Measurements from ENCODE around the gene MICALL1.
"Not testable (repeated sequence)": the region's sequence is repeated elsewhere in the genome, so short reads cannot be mapped to it uniquely, and the experiment has no call there.

MICALL1 gene

GRCh38 chr22:37976022-37976421 is 69.9 kb downstream of the MICALL1 start:
- not testable (repeated sequence) for H3K4me3 Mint-ChIP-seq; H3K27ac Mint-ChIP-seq; H3K4me1 Mint-ChIP-seq (ENCODE audit: low read depth); H3K36me3 Mint-ChIP-seq (ENCODE audit: low read depth); H3K27me3 Mint-ChIP-seq; H3K9me3 Mint-ChIP-seq

- Mint-ChIP-seq H3K4me1 (ENCODE audit: low read depth) (no peaks in the 10 kb centered on the region), H3K4me3 (no peak overlapping the region), H3K36me3 (ENCODE audit: low read depth) (peaks cover 4% of the 10 kb centered on the region), H3K27ac (no peak overlapping the region), H3K9me3 (no peaks in the 10 kb centered on the region), H3K27me3 (no peaks in the 10 kb centered on the region)
Observed at GRCh38 chr22:37976547-37976946, 70.5 kb downstream of the MICALL1 start.

GRCh38 chr22:37979782-37980181 is 73.7 kb downstream of the MICALL1 start:
- no peak overlapping the region for H3K27ac Mint-ChIP-seq
- no peaks in the 10 kb centered on the region for H3K27me3 Mint-ChIP-seq
- no peaks in the 10 kb centered on the region for H3K9me3 Mint-ChIP-seq
- H3K4me1 Mint-ChIP-seq (ENCODE audit: low read depth) = no peaks in the 10 kb centered on the region
- H3K4me3 Mint-ChIP-seq = no peak overlapping the region
- H3K36me3 Mint-ChIP-seq (ENCODE audit: low read depth) = peaks cover 4% of the 10 kb centered on the region

GRCh38 chr22:37981282-37982011 is 75.3 kb downstream of the MICALL1 start:
- no peak overlapping the region for H3K4me3 Mint-ChIP-seq
- H3K9me3 Mint-ChIP-seq = no peaks in the 10 kb centered on the region
- no peak overlapping the region for H3K27ac Mint-ChIP-seq
- no peaks in the 10 kb centered on the region for H3K36me3 Mint-ChIP-seq (ENCODE audit: low read depth)
- H3K27me3 Mint-ChIP-seq = no peaks in the 10 kb centered on the region
- no peaks in the 10 kb centered on the region for H3K4me1 Mint-ChIP-seq (ENCODE audit: low read depth)

GRCh38 chr22:37982151-37982785 is 76.2 kb downstream of the MICALL1 start:
- Mint-ChIP-seq H3K27me3 (no peaks in the 10 kb centered on the region), H3K9me3 (no peaks in the 10 kb centered on the region), H3K27ac (no peak overlapping the region), H3K36me3 (ENCODE audit: low read depth) (no peaks in the 10 kb centered on the region), H3K4me1 (ENCODE audit: low read depth) (no peaks in the 10 kb centered on the region), H3K4me3 (no peak overlapping the region)

GRCh38 chr22:37982938-37983859 is 77.1 kb downstream of the MICALL1 start:
- H3K4me3 Mint-ChIP-seq = no peak overlapping the region
- H3K9me3 Mint-ChIP-seq = no peaks in the 10 kb centered on the region
- H3K36me3 Mint-ChIP-seq (ENCODE audit: low read depth) = no peaks in the 10 kb centered on the region
- no peak overlapping the region for H3K27ac Mint-ChIP-seq
- no peaks in the 10 kb centered on the region for H3K27me3 Mint-ChIP-seq
- no peaks in the 10 kb centered on the region for H3K4me1 Mint-ChIP-seq (ENCODE audit: low read depth)

- no peaks in the 10 kb centered on the region for H3K27me3 Mint-ChIP-seq
- H3K36me3 Mint-ChIP-seq (ENCODE audit: low read depth) = no peaks in the 10 kb centered on the region
- no peaks in the 10 kb centered on the region for H3K9me3 Mint-ChIP-seq
- H3K4me1 Mint-ChIP-seq (ENCODE audit: low read depth) = no peaks in the 10 kb centered on the region
- H3K4me3 Mint-ChIP-seq = no peak within 1 kb of the TSS
- H3K27ac Mint-ChIP-seq = no peak within 1 kb of the TSS
Observed at GRCh38 chr22:37983860-37984791, 78.0 kb downstream of the MICALL1 start, which contains the start of gene SOX10. Gene SOX10 (minus strand): TSS chr22:37984555. CDS start chr22:37983784, 771 bp downstream.

- no peak overlapping the region for H3K4me3 Mint-ChIP-seq
- H3K27me3 Mint-ChIP-seq = no peaks in the 10 kb centered on the region
- no peaks in the 10 kb centered on the region for H3K36me3 Mint-ChIP-seq (ENCODE audit: low read depth)
- H3K27ac Mint-ChIP-seq = no peak overlapping the region
- no peaks in the 10 kb centered on the region for H3K9me3 Mint-ChIP-seq
- no peaks in the 10 kb centered on the region for H3K4me1 Mint-ChIP-seq (ENCODE audit: low read depth)
Observed at GRCh38 chr22:37985050-37985585, 79.0 kb downstream of the MICALL1 start.

GRCh38 chr22:37985751-37986281 is 79.7 kb downstream of the MICALL1 start:
- H3K36me3 Mint-ChIP-seq (ENCODE audit: low read depth) = no peaks in the 10 kb centered on the region

GRCh38 chr22:37986371-37986770 is 80.3 kb downstream of the MICALL1 start:
- H3K27me3 Mint-ChIP-seq = no peaks in the 10 kb centered on the region
- H3K9me3 Mint-ChIP-seq = no peaks in the 10 kb centered on the region
- H3K4me1 Mint-ChIP-seq (ENCODE audit: low read depth) = no peaks in the 10 kb centered on the region
- H3K36me3 Mint-ChIP-seq (ENCODE audit: low read depth) = no peaks in the 10 kb centered on the region
- H3K27ac Mint-ChIP-seq = no peak overlapping the region
- H3K4me3 Mint-ChIP-seq = no peak overlapping the region

More at GRCh38 chr22:37985751-37986281, 79.7 kb downstream of the MICALL1 start:
- Mint-ChIP-seq H3K4me3 (no peak overlapping the region), H3K4me1 (ENCODE audit: low read depth) (no peaks in the 10 kb centered on the region), H3K27me3 (no peaks in the 10 kb centered on the region), H3K9me3 (no peaks in the 10 kb centered on the region), H3K27ac (no peak overlapping the region)

GRCh38 chr22:37989146-37990045 is 83.3 kb downstream of the MICALL1 start:
- Mint-ChIP-seq H3K4me1 (ENCODE audit: low read depth) (peaks cover 3% of the 10 kb centered on the region), H3K36me3 (ENCODE audit: low read depth) (no peaks in the 10 kb centered on the region), H3K27me3 (no peaks in the 10 kb centered on the region), H3K9me3 (no peaks in the 10 kb centered on the region), H3K4me3 (no peak overlapping the region), H3K27ac (no peak overlapping the region)

- Mint-ChIP-seq H3K27ac (no peak overlapping the region), H3K27me3 (no peaks in the 10 kb centered on the region), H3K36me3 (ENCODE audit: low read depth) (no peaks in the 10 kb centered on the region), H3K9me3 (no peaks in the 10 kb centered on the region), H3K4me1 (ENCODE audit: low read depth) (peaks cover 8% of the 10 kb centered on the region), H3K4me3 (no peak overlapping the region)
Observed at GRCh38 chr22:37990301-37990700, 84.2 kb downstream of the MICALL1 start.

GRCh38 chr22:37990862-37991261 is 84.8 kb downstream of the MICALL1 start:
- Mint-ChIP-seq H3K9me3 (no peaks in the 10 kb centered on the region), H3K27ac (no peak overlapping the region), H3K27me3 (no peaks in the 10 kb centered on the region), H3K36me3 (ENCODE audit: low read depth) (no peaks in the 10 kb centered on the region), H3K4me3 (no peak overlapping the region), H3K4me1 (ENCODE audit: low read depth) (peaks cover 12% of the 10 kb centered on the region)
